Measurements from ENCODE around the gene ALKBH4. TPM values are rescaled to one million over a fixed set of nuclear protein-coding genes. Genes with fewer than 3 reads are reported as not detected.
A peak's percentile ranks its signal among the peaks of the same experiment; 100 is the strongest.
"Not testable (repeated sequence)": the region's sequence is repeated elsewhere in the genome, so short reads cannot be mapped to it uniquely, and the experiment has no call there.

Gene ALKBH4
- total RNA-seq (2014; rRNA removed; shearing (Covaris generic)) = 45.7 and 52.7 TPM in 2 replicates

- DNase-seq (ENCODE audit: low spot score) = peak; percentile 89
These were observed at the start of gene ALKBH4, which contains the start of gene LRWD1 for GRCh38 chr7:102464577-102465280. ALKBH4 (minus strand) TSS chr7:102464863; CDS start chr7:102464836, 27 bp downstream. LRWD1 (plus strand) TSS chr7:102464984; CDS start chr7:102465081, 97 bp downstream.

GRCh38 chr7:102512642-102513221 is 48.1 kb upstream of the ALKBH4 start:
- DNase-seq (ENCODE audit: low spot score) = peak; percentile 84

GRCh38 chr7:102511860-102512522 is 47.3 kb upstream of the ALKBH4 start:
- DNase-seq (ENCODE audit: low spot score) = not testable (repeated sequence)

GRCh38 chr7:102510575-102510974 is 45.9 kb upstream of the ALKBH4 start:
- DNase-seq (ENCODE audit: low spot score) = not testable (repeated sequence)

- not testable (repeated sequence) for DNase-seq (ENCODE audit: low spot score)
These were observed 42.9 kb upstream of the ALKBH4 start for GRCh38 chr7:102507410-102508088.

- not testable (repeated sequence) for DNase-seq (ENCODE audit: low spot score)
These were observed 40.9 kb upstream of the ALKBH4 start for GRCh38 chr7:102505298-102506185.

GRCh38 chr7:102503141-102503540 is 38.5 kb upstream of the ALKBH4 start:
- DNase-seq (ENCODE audit: low spot score) = not testable (repeated sequence)

- DNase-seq (ENCODE audit: low spot score) = not testable (repeated sequence)
These were observed 33.7 kb upstream of the ALKBH4 start for GRCh38 chr7:102498321-102498720.

GRCh38 chr7:102497308-102497707 is 32.6 kb upstream of the ALKBH4 start:
- not testable (repeated sequence) for DNase-seq (ENCODE audit: low spot score)

- peak; percentile 1 for DNase-seq (ENCODE audit: low spot score)
These were observed 32.2 kb upstream of the ALKBH4 start for GRCh38 chr7:102496861-102497260.

GRCh38 chr7:102494473-102495149 is 29.9 kb upstream of the ALKBH4 start:
- DNase-seq (ENCODE audit: low spot score) = not testable (repeated sequence)

GRCh38 chr7:102494026-102494425 is 29.4 kb upstream of the ALKBH4 start:
- DNase-seq (ENCODE audit: low spot score) = not testable (repeated sequence)

GRCh38 chr7:102493220-102493935 is 28.7 kb upstream of the ALKBH4 start:
- DNase-seq (ENCODE audit: low spot score) = not testable (repeated sequence)

GRCh38 chr7:102490529-102491075 is 25.9 kb upstream of the ALKBH4 start:
- not testable (repeated sequence) for DNase-seq (ENCODE audit: low spot score)

GRCh38 chr7:102484317-102484716 is 19.7 kb upstream of the ALKBH4 start:
- DNase-seq (ENCODE audit: low spot score) = not testable (repeated sequence)

- DNase-seq (ENCODE audit: low spot score) = not testable (repeated sequence)
These were observed 17.3 kb upstream of the ALKBH4 start for GRCh38 chr7:102481962-102482361.

- not testable (repeated sequence) for DNase-seq (ENCODE audit: low spot score)
These were observed 15.4 kb upstream of the ALKBH4 start for GRCh38 chr7:102479982-102480637.

GRCh38 chr7:102479209-102479584 is 14.5 kb upstream of the ALKBH4 start:
- DNase-seq (ENCODE audit: low spot score) = not testable (repeated sequence)
